A673 (cell line): ENCODE results near the gene HYOU1. TPM values are rescaled to one million over a fixed set of nuclear protein-coding genes. Genes with fewer than 3 reads are reported as not detected.

ENCODE experiments used
- BruUV-seq: library from RNA; stranded (reverse); fragments of 400-500 nt; replicated peaks from 2 replicates; lab custom pipeline; 2021; lab: Mats Ljungman, UMichigan
- CTCF ChIA-PET: fragments of 300-600 bp; sonication (Branson Sonifier 250); formaldehyde crosslinking; loops from one replicate; lab custom pipeline; 2022; ENCODE audit warnings: antibody characterized with exemption; lab: Charles Lee
- POLR2A ChIA-PET: fragments of 300-600 bp; sonication (Branson Sonifier 250); formaldehyde crosslinking; loops from one replicate; lab custom pipeline; 2022; ENCODE audit warnings: antibody characterized with exemption; ENCODE audit not compliant: low non-redundant PET; lab: Charles Lee
- DNase-seq: peaks from one replicate; pipeline ENCODE4 v3.0.0-alpha.2; 2015; ENCODE audit warnings: low spot score
- H3K27ac ChIP-seq: fragments of 200-600 bp; sonication (generic); 2 replicates; pipeline ENCODE4 v1.5.1; 2016; ENCODE audit warnings: mixed run types, low read depth, mild to moderate bottlenecking, mixed read lengths, antibody characterized with exemption, low read length; ENCODE audit not compliant: poor library complexity, severe bottlenecking
- H3K27me3 ChIP-seq: fragments of 200-600 bp; sonication (generic); replicated peaks from 2 replicates; pipeline ENCODE4 v1.6.1; 2017; ENCODE audit warnings: mixed run types, low read depth, mild to moderate bottlenecking, mixed read lengths, antibody characterized with exemption, low read length; ENCODE audit not compliant: insufficient read depth, poor library complexity
- H3K36me3 ChIP-seq: fragments of 200-600 bp; sonication (generic); 2 replicates; pipeline ENCODE4 v1.6.1; 2016; ENCODE audit warnings: mixed run types, mild to moderate bottlenecking, mixed read lengths, antibody characterized with exemption, low read length; ENCODE audit not compliant: insufficient read depth, poor library complexity, severe bottlenecking
- H3K4me1 ChIP-seq: fragments of 200-600 bp; sonication (generic); 2 replicates; pipeline ENCODE4 v1.6.1; 2017; ENCODE audit warnings: mixed run types, mild to moderate bottlenecking, mixed read lengths, antibody characterized with exemption, low read length; ENCODE audit not compliant: insufficient read depth, poor library complexity, severe bottlenecking
- H3K4me3 ChIP-seq: fragments of 200-600 bp; sonication (generic); 2 replicates; pipeline ENCODE4 v1.5.1; 2016; ENCODE audit warnings: low read depth, mixed run types, mild to moderate bottlenecking, mixed read lengths, low read length; ENCODE audit not compliant: poor library complexity, severe bottlenecking
- H3K9me3 ChIP-seq: fragments of 200-600 bp; sonication (generic); 2 replicates; pipeline ENCODE4 v1.6.1; 2016; ENCODE audit warnings: mixed run types, low read depth, mild to moderate bottlenecking, mixed read lengths, antibody characterized with exemption, low read length; ENCODE audit not compliant: poor library complexity, severe bottlenecking
- EZH2 ChIP-seq: fragments of 200-600 bp; sonication (generic); IDR thresholded peaks from 2 replicates; pipeline ENCODE4 v1.6.1; 2017; ENCODE audit warnings: borderline replicate concordance, low read depth, mild to moderate bottlenecking, mixed read lengths, antibody characterized with exemption, low read length; ENCODE audit not compliant: poor library complexity, severe bottlenecking
- intact Hi-C: fragments of 100-400 bp; cut with micrococcal nuclease; formaldehyde crosslinking; loops from one replicate; pipeline ENCODE4 v1.10.0; 2022; ENCODE audit not compliant: unreplicated experiment
- total RNA-seq: library from RNA; stranded (reverse); gene quantifications from 2 replicates; pipeline ENCODE4 v1.2.3, GENCODE V29; 2021
- TF ChIP-seq, protein P1 (sequence below): fragments of 300-800, 200-600 bp; sonication (generic); conservative IDR thresholded peaks from 2 replicates; pipeline ENCODE4 v1.5.1; 2017; ENCODE audit warnings: low read depth, mild to moderate bottlenecking, antibody characterized with exemption, low read length, moderate library complexity, mixed read lengths

Gene HYOU1
- total RNA-seq, 1 experiment from 2014 or later, result 315 TPM

DNA sequence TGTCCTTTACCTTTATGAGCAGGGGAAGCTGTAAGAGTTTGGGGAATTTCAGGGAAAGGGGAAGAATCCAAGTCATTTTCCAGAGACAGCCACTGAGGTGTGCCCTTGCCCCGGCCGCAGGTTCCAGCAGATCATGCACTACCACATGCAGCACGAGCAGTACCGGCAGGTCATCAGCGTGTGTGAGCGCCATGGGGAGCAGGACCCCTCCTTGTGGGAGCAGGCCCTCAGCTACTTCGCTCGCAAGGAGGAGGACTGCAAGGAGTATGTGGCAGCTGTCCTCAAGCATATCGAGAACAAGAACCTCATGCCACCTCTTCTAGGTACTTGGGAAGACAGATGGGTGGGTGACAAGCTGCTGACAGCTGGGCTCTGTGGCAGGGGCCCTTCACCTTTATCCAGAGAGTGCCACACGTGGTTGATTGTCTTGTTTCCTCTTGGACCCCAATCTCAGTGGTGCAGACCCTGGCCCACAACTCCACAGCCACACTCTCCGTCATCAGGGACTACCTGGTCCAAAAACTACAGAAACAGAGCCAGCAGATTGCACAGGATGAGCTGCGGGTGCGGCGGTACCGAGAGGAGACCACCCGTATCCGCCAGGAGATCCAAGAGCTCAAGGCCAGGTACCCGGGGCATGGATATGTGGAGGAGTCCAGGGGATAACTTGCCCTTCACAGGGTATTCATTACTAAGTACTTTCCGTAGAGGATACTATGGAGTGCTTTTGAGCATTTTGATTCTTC, 21.8 kb upstream of the HYOU1 start:
- Histone ChIP-seq H3K4me1 (no peaks in the 10 kb centered on the region), H3K36me3 (peaks cover 45% of the 10 kb centered on the region), H3K27ac (no peak overlapping the region), H3K4me3 (no peak overlapping the region), H3K9me3 (no peaks in the 10 kb centered on the region), H3K27me3 (no peaks in the 10 kb centered on the region)
- POLR2A ChIA-PET, result no interaction called here
- TF ChIP-seq EZH2, result no peak
- TF ChIP-seq, protein P1, sequence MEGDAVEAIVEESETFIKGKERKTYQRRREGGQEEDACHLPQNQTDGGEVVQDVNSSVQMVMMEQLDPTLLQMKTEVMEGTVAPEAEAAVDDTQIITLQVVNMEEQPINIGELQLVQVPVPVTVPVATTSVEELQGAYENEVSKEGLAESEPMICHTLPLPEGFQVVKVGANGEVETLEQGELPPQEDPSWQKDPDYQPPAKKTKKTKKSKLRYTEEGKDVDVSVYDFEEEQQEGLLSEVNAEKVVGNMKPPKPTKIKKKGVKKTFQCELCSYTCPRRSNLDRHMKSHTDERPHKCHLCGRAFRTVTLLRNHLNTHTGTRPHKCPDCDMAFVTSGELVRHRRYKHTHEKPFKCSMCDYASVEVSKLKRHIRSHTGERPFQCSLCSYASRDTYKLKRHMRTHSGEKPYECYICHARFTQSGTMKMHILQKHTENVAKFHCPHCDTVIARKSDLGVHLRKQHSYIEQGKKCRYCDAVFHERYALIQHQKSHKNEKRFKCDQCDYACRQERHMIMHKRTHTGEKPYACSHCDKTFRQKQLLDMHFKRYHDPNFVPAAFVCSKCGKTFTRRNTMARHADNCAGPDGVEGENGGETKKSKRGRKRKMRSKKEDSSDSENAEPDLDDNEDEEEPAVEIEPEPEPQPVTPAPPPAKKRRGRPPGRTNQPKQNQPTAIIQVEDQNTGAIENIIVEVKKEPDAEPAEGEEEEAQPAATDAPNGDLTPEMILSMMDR, result no peak
- CTCF ChIA-PET, result no interaction called here
- intact Hi-C loops, result no loop called here
- BruUV-seq, result no TSS peak
- no peak for DNase-seq

DNA sequence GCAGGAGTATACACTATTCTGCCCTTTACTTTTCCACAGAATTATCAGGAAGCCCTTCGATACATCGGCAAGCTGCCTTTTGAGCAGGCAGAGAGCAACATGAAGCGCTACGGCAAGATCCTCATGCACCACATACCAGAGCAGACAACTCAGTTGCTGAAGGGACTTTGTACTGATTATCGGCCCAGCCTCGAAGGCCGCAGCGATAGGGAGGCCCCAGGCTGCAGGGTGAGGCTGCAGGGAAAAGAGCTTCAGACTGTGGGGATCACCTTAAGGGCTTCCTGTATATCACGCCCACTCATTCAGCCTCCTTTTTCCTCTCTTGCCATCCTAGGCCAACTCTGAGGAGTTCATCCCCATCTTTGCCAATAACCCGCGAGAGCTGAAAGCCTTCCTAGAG, 20.8 kb upstream of the HYOU1 start:
- no peaks in the 10 kb centered on the region for H3K9me3 ChIP-seq
- H3K4me3 ChIP-seq, result no peak overlapping the region
- H3K27ac ChIP-seq, result no peak overlapping the region
- H3K36me3 ChIP-seq, result peaks cover 49% of the 10 kb centered on the region
- ChIA-PET POLR2A (no interaction called here), CTCF (interaction anchor here (0.5 kb wide), 1 partner anchor 230 kb away, joined by 3 read pairs; no protein-coding TSS in a partner anchor)
- H3K27me3 ChIP-seq, result no peaks in the 10 kb centered on the region
- BruUV-seq, result no TSS peak
- no peak for DNase-seq
- intact Hi-C loops, result no loop called here
- H3K4me1 ChIP-seq, result no peaks in the 10 kb centered on the region
- no peak for TF ChIP-seq EZH2
- TF ChIP-seq, protein P1, result no peak

DNA sequence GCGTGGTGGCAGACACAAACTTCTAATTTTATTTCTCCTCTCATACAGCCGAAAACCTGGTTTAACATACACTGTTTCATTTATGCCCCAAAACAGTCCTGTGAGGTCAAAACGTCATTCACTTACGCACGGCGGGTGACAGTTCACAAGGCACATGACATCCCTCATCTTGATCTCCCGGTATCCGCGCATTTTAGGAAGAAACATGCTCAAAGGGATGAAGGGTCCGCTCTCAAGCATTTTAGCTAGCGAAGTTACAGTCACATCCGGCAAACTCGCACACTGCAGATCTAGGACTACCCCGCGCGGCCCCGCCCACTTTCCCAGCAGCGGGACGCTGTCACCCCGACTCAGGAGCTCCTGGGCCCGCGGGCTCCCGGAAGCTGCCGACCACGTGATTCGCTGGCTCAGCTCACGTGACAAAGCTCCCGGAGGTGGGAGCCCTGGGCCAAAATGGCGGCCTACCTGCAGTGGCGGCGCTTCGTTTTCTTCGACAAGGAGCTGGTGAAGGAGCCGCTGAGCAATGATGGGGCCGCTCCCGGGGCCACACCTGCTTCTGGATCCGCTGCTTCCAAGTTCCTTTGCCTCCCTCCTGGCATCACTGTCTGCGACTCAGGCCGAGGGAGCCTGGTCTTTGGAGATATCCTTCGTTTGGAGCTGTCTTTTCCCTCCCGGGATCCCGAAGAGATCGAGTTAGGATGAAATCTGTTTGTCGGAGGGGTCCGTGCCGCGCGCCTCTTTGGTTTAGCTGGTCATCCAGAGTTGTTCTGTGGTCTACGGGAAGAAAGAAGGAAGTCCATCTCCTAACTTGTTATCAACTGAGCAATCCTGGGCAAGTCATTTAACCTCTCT, 10.6 kb upstream of the HYOU1 start, which contains the start of gene VPS11:
Gene VPS11, plus strand, starts transcription at position 448 of the 852 bp plus-strand sequence. Its CDS starts 6 bp downstream, at position 454.
- Histone ChIP-seq H3K4me1 (peaks cover 5% of the 10 kb centered on the region), H3K36me3 (peaks cover 15% of the 10 kb centered on the region), H3K4me3 (peak within 1 kb of the TSS; percentile 71), H3K9me3 (no peaks in the 10 kb centered on the region), H3K27ac (peak within 1 kb of the TSS; percentile 73), H3K27me3 (no peaks in the 10 kb centered on the region)
- ChIA-PET CTCF (interaction anchor here (0.5 to 1.1 kb wide), 10 partner anchors 18 to 915 kb away, joined by 3 to 5 read pairs (median 3); partner anchors contain the start of genes CBL and SCN4B), POLR2A (interaction anchor here (0.7 to 1.1 kb wide), 3 partner anchors 11 to 156 kb away, joined by 4 to 15 read pairs (median 5); no protein-coding TSS in a partner anchor)
- BruUV-seq, result TSS peak; percentile 75
- intact Hi-C loops, result loop anchor here (1.0 to 5.0 kb wide), 3 partner anchors 19 to 130 kb away; partner anchors contain the start of gene DPAGT1
- no peak for TF ChIP-seq EZH2
- TF ChIP-seq, protein P1, result no peak
- DNase-seq, result peak; percentile 99
